NCI-H446 treated with DMSO at 0.1 percent for 48 hours (cell line): ENCODE data around the gene TLL1.

ENCODE experiments used
- DNase-seq: peaks from one replicate; lab custom pipeline; 2025; lab: John Stamatoyannopoulos, UW

TLL1 gene

GRCh38 chr4:165872461-165873297, at the start of gene TLL1:
TSS of gene TLL1 (plus strand) at chr4:165873237. CDS start at chr4:165873905, 668 bp downstream.
- no peak for DNase-seq

GRCh38 chr4:165826166-165826565, 46.9 kb upstream of the TLL1 start:
- no peak for DNase-seq

GRCh38 chr4:165827018-165827417, 46.0 kb upstream of the TLL1 start:
- no peak for DNase-seq

- DNase-seq: peak; percentile 11
These were observed 44.1 kb upstream of the TLL1 start for GRCh38 chr4:165828928-165829327.

GRCh38 chr4:165834116-165834515, 38.9 kb upstream of the TLL1 start:
- peak; percentile 40 for DNase-seq

GRCh38 chr4:165838575-165838974, 34.5 kb upstream of the TLL1 start:
- no peak for DNase-seq

- no peak for DNase-seq
These were observed 33.3 kb upstream of the TLL1 start for GRCh38 chr4:165839615-165840333.

GRCh38 chr4:165842684-165843083, 30.4 kb upstream of the TLL1 start:
- DNase-seq: no peak

- peak; percentile 26 for DNase-seq
These were observed 28.9 kb upstream of the TLL1 start for GRCh38 chr4:165844161-165844560.

- DNase-seq: no peak
These were observed 21.8 kb upstream of the TLL1 start for GRCh38 chr4:165851256-165851655.

- DNase-seq: no peak
These were observed 17.8 kb upstream of the TLL1 start for GRCh38 chr4:165855191-165855590.

- no peak for DNase-seq
These were observed 11.7 kb upstream of the TLL1 start for GRCh38 chr4:165861363-165861762.

GRCh38 chr4:165864271-165864670, 8.8 kb upstream of the TLL1 start:
- DNase-seq: no peak

GRCh38 chr4:165866019-165866650, 6.9 kb upstream of the TLL1 start:
- DNase-seq: no peak

- DNase-seq: no peak
These were observed 5.1 kb upstream of the TLL1 start for GRCh38 chr4:165867961-165868360.

GRCh38 chr4:165873298-165874071, 448 bp downstream of the TLL1 start:
- no peak for DNase-seq

- DNase-seq: no peak
These were observed 1.2 kb downstream of the TLL1 start for GRCh38 chr4:165874072-165874790.

GRCh38 chr4:165874791-165875371, 1.8 kb downstream of the TLL1 start:
- DNase-seq: no peak

- DNase-seq: no peak
These were observed 2.4 kb downstream of the TLL1 start for GRCh38 chr4:165875446-165875845.

- no peak for DNase-seq
These were observed 4.2 kb downstream of the TLL1 start for GRCh38 chr4:165877286-165877685.

GRCh38 chr4:165879641-165880040, 6.6 kb downstream of the TLL1 start:
- no peak for DNase-seq
